ENCODE results near the gene DOCK9. TPM values are rescaled to one million over a fixed set of nuclear protein-coding genes. Genes with fewer than 3 reads are reported as not detected.
A peak's percentile ranks its signal among the peaks of the same experiment; 100 is the strongest.

DOCK9 gene
- total and polyA plus RNA-seq, 9 of the 15 experiments (the other 6 are each of a cell fraction or from before 2014, with no cell fraction given), result 3.5 to 25.3 (median 16.7) TPM

DNA sequence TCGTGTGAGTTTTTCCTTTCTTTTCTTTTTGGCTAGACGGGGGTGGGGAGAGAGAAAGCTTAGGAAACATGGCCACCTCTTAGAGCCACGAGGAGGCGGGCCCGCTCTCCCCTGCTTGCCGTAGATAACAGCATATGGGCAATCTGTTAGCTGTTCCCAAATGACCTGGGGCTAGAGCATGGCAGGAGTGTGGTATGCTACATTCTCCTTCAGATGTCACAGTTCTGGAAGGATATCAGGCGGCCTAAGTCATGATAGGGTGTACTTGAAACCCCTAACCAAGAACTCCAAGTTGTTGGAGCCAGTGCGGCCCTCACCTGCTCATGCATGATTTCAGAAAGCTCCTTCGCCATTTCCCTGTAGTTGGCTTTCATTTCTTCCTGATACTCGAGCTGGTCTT lies 181.1 kb downstream of the DOCK9 start (continued):
- TF ChIP-seq, protein P1, sequence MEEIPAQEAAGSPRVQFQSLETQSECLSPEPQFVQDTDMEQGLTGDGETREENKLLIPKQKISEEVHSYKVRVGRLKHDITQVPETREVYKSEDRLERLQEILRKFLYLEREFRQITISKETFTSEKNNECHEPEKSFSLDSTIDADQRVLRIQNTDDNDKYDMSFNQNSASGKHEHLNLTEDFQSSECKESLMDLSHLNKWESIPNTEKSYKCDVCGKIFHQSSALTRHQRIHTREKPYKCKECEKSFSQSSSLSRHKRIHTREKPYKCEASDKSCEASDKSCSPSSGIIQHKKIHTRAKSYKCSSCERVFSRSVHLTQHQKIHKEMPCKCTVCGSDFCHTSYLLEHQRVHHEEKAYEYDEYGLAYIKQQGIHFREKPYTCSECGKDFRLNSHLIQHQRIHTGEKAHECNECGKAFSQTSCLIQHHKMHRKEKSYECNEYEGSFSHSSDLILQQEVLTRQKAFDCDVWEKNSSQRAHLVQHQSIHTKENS (CRISPR knock-in tag; IDR thresholded peaks at IDR 0.05), result no peak
- TF ChIP-seq EGR1 (conservative IDR thresholded peaks at IDR 0.05), result peak; percentile 9; the same call in 1 of the 2 replicates
- peak; percentile 68 for TF ChIP-seq NCOR1 (IDR thresholded peaks at IDR 0.05)
- TF ChIP-seq ZNF551 (CRISPR knock-in tag; IDR thresholded peaks at IDR 0.05), result no peak
- TF ChIP-seq NR2F6 (CRISPR knock-in tag; IDR thresholded peaks at IDR 0.05), result no peak
- TF ChIP-seq ETS2 (tag; IDR thresholded peaks at IDR 0.05; ENCODE audit: borderline replicate concordance, poor library complexity, severe bottlenecking), result no peak
- TF ChIP-seq DPF2 (IDR thresholded peaks at IDR 0.05), result peak; percentile 58
- no peak for TF ChIP-seq U2AF2 (optimal IDR thresholded peaks at IDR 0.05; ENCODE audit: low read depth, low read length)
- TF ChIP-seq MIER1 (IDR thresholded peaks at IDR 0.05; ENCODE audit: low read depth), result peak; percentile 85
- no peak for TF ChIP-seq ZNF584 (CRISPR knock-in tag; IDR thresholded peaks at IDR 0.05; ENCODE audit: low read depth)
- no peak for TF ChIP-seq DIDO1 (tag; IDR thresholded peaks at IDR 0.05; ENCODE audit: low read depth)
- no peak for TF ChIP-seq SETDB1 (IDR thresholded peaks at IDR 0.05; ENCODE audit: low read length)
- TF ChIP-seq, protein P2, sequence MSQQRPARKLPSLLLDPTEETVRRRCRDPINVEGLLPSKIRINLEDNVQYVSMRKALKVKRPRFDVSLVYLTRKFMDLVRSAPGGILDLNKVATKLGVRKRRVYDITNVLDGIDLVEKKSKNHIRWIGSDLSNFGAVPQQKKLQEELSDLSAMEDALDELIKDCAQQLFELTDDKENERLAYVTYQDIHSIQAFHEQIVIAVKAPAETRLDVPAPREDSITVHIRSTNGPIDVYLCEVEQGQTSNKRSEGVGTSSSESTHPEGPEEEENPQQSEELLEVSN (IDR thresholded peaks at IDR 0.05; ENCODE audit: borderline replicate concordance in 1 of 2, extremely low read depth in 1 of 2, insufficient read depth in 1 of 2, insufficient read length in 1 of 2, low read depth in 1 of 2, low read length in 1 of 2, poor library complexity in 1 of 2, severe bottlenecking in 1 of 2), result peak; percentile 69 to 88
- no peak for TF ChIP-seq FOXA1 (IDR thresholded peaks at IDR 0.05; ENCODE audit: borderline replicate concordance)
- no peak for TF ChIP-seq ZNF644 (tag; IDR thresholded peaks at IDR 0.05; ENCODE audit: low read depth)
- TF ChIP-seq HMG20A (CRISPR knock-in tag; conservative IDR thresholded peaks at IDR 0.05), result no peak
- TF ChIP-seq, protein P3, sequence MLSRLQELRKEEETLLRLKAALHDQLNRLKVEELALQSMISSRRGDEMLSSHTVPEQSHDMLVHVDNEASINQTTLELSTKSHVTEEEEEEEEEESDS (CRISPR knock-in tag; IDR thresholded peaks at IDR 0.05), result no peak
- TF ChIP-seq ZBTB1 (CRISPR knock-in tag; IDR thresholded peaks at IDR 0.05; ENCODE audit: borderline replicate concordance, low read depth), result peak; percentile 28; the same call in 1 of the 2 replicates
- TF ChIP-seq TCF7 (IDR thresholded peaks at IDR 0.05; ENCODE audit: borderline replicate concordance), result no peak
- TF ChIP-seq NFE2L1 (tag; IDR thresholded peaks at IDR 0.05; ENCODE audit: borderline replicate concordance, low read depth), result no peak
- peak; percentile 76 for TF ChIP-seq TAL1 (IDR thresholded peaks at IDR 0.05)
- TF ChIP-seq RNF2 (IDR thresholded peaks at IDR 0.05), result peak; percentile 54; the same call in 1 of the 2 replicates
- no peak for TF ChIP-seq FOXJ3 (CRISPR knock-in tag; IDR thresholded peaks at IDR 0.05)
- TF ChIP-seq TRIM24 (IDR thresholded peaks at IDR 0.05), result peak; percentile 49 to 52; a peak in 2 of 4 replicates
- TF ChIP-seq, protein P4, sequence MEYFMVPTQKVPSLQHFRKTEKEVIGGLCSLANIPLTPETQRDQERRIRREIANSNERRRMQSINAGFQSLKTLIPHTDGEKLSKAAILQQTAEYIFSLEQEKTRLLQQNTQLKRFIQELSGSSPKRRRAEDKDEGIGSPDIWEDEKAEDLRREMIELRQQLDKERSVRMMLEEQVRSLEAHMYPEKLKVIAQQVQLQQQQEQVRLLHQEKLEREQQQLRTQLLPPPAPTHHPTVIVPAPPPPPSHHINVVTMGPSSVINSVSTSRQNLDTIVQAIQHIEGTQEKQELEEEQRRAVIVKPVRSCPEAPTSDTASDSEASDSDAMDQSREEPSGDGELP (CRISPR knock-in tag; IDR thresholded peaks at IDR 0.05; ENCODE audit: borderline replicate concordance), result 0 out of 2 replicates have a peak, but pooled peaks have one; percentile 38
- no peak for TF ChIP-seq EWSR1 (IDR thresholded peaks at IDR 0.05; ENCODE audit: borderline replicate concordance, low read depth, partially characterized antibody)

Measured in K562 (cell line).